Esophagus squamous epithelium (tissue), 5 donors: ENCODE results near the gene ADIPOQ. TPM values are rescaled to one million over a fixed set of nuclear protein-coding genes. Genes with fewer than 3 reads are reported as not detected.
"Not testable (repeated sequence)": the region's sequence is repeated elsewhere in the genome, so short reads cannot be mapped to it uniquely, and the experiment has no call there.

Experiments used
- DNase-seq: peaks from one replicate; lab custom pipeline; 2025; lab: John Stamatoyannopoulos, UW
- H3K27ac ChIP-seq, 4 donors: fragments of 200-600 bp; sonication (generic); one replicate each; pipeline ENCODE4 v1.5.1; 2016 to 2019; ENCODE audit warnings: mild to moderate bottlenecking in 1 of 4
- H3K27me3 ChIP-seq, 4 donors: fragments of 200-600 bp; sonication (generic); 1 replicate in 3 of 4; 2 replicates in 1 of 4; pipeline versions ENCODE4 v1.5.1 to v1.6.0; 2017 to 2021; ENCODE audit warnings: antibody characterized with exemption in 1 of 4
- H3K36me3 ChIP-seq, 3 donors: fragments of 200-600 bp; sonication (generic); one replicate each; pipeline ENCODE4 v1.5.1; 2016 to 2019
- H3K4me1 ChIP-seq, 3 donors: fragments of 200-600 bp; sonication (generic); one replicate each; pipeline ENCODE4 v1.5.1; 2017 to 2019
- H3K4me3 ChIP-seq, 4 donors: fragments of 200-600 bp; sonication (generic); 1 replicate in 3 of 4; 2 replicates in 1 of 4; pipeline ENCODE4 v1.5.1; 2016 to 2019; ENCODE audit warnings: mild to moderate bottlenecking in 2 of 4, moderate library complexity in 1 of 4
- H3K9me3 ChIP-seq, 3 donors: fragments of 200-600 bp; sonication (generic); one replicate each; pipeline ENCODE4 v1.5.1; 2016 to 2019
- CTCF ChIP-seq, 6 experiments: fragments of 450-650 bp in 4 of 6; fragments of 200-600 bp in 2 of 6; sonication (generic) in 2 of 6; IDR thresholded peaks; one replicate each; pipeline ENCODE4 v1.5.1; 2016 to 2019; ENCODE audit warnings: antibody characterized with exemption in 6 of 6, mild to moderate bottlenecking in 4 of 6, moderate library complexity in 4 of 6
- POLR2A ChIP-seq, 4 donors: fragments of 450-650 bp; IDR thresholded peaks; one replicate each; pipeline ENCODE4 v1.6.1; 2017; ENCODE audit warnings: antibody characterized with exemption in 4 of 4, mild to moderate bottlenecking in 4 of 4, moderate library complexity in 3 of 4
- WGBS, 2 donors: methylation state at CpG; one replicate each; pipeline ENCODE4 v1.1.5; 2018; 5-methylcytosine and 5-hydroxymethylcytosine counted together
- intact Hi-C: fragments of 100-400 bp; cut with DNase I; formaldehyde crosslinking; loops from one replicate; pipeline ENCODE4 v1.15.0; 2022
- total RNA-seq, 4 donors: library from RNA; depleted of rRNA; stranded (reverse); fragments of >200 nt; gene quantifications; one replicate each; pipeline ENCODE4 v1.1.0, GENCODE V29; 2016
- donor health status: DM: yes; HTN: yes; CAD: no.

The ADIPOQ gene
- total RNA-seq, 4 donors from 2014 or later, result not detected

- H3K36me3 ChIP-seq, result peaks cover 0 to 14% (median 3%) of the 10 kb centered on the region in 3 donors
- WGBS, 2 donors, result 0 to 2% methylated on average over 3 to 17 of the region's 70 CpGs
- TF ChIP-seq CTCF (IDR thresholded peaks at IDR 0.05) (no peak), POLR2A (IDR thresholded peaks at IDR 0.05) (peak in 1 of 4 donors; percentile 57)
Observed at GRCh38 chr3:186806089-186807055, 36.1 kb upstream of the ADIPOQ start, which contains the start of gene RFC4. RFC4 (minus strand) TSS chr3:186806482; CDS start chr3:186804713, 1,769 bp downstream.

GRCh38 chr3:186807231-186807630, 35.3 kb upstream of the ADIPOQ start:
- Histone ChIP-seq H3K36me3 (peaks cover 0 to 14% (median 3%) of the 10 kb centered on the region in 3 donors), H3K27me3 (peaks cover 0 to 6% (median 0%) of the 10 kb centered on the region in 4 donors), H3K4me1 (peaks cover 4 to 35% (median 10%) of the 10 kb centered on the region in 3 donors), H3K27ac (peak overlapping the region in 3 of 4 donors; percentile 90 to 94 (median 92)), H3K4me3 (peak overlapping the region in 3 of 4 donors; percentile 78 to 81 (median 80)), H3K9me3 (no peaks in the 10 kb centered on the region)
- no peak for DNase-seq
- 26 to 29% methylated on average over 5 of the region's 5 CpGs for WGBS, 2 donors
- intact Hi-C loops, result no loop called here
- TF ChIP-seq CTCF (IDR thresholded peaks at IDR 0.05) (no peak), POLR2A (IDR thresholded peaks at IDR 0.05) (no peak)

More at GRCh38 chr3:186806089-186807055, 36.1 kb upstream of the ADIPOQ start, which contains the start of gene RFC4:
- no peaks in the 10 kb centered on the region for H3K27me3 ChIP-seq
- intact Hi-C loops, result no loop called here
- H3K4me1 ChIP-seq, result peaks cover 4 to 35% (median 10%) of the 10 kb centered on the region in 3 donors
- DNase-seq, result peak; percentile 15
- H3K4me3 ChIP-seq, result peak within 1 kb of the TSS; percentile 52 to 81 (median 79)
- no peaks in the 10 kb centered on the region for H3K9me3 ChIP-seq
- H3K27ac ChIP-seq, result peak within 1 kb of the TSS; percentile 87 to 94 (median 91)

- TF ChIP-seq CTCF (IDR thresholded peaks at IDR 0.05) (no peak), POLR2A (IDR thresholded peaks at IDR 0.05) (no peak)
- intact Hi-C loops, result no loop called here
- WGBS, 2 donors, result 85 to 86% methylated on average over 4 of the region's 5 CpGs
- Histone ChIP-seq H3K27me3 (peaks cover 0 to 26% (median 0%) of the 10 kb centered on the region in 4 donors), H3K9me3 (no peaks in the 10 kb centered on the region), H3K36me3 (no peaks in the 10 kb centered on the region), H3K4me3 (no peak overlapping the region), H3K27ac (no peak overlapping the region), H3K4me1 (peaks cover 4 to 24% (median 6%) of the 10 kb centered on the region in 3 donors)
- DNase-seq, result no peak
Observed at GRCh38 chr3:186810336-186810996, 32.0 kb upstream of the ADIPOQ start.

- intact Hi-C loops, H3K4me3 ChIP-seq, H3K36me3 ChIP-seq, H3K27ac ChIP-seq, DNase-seq, H3K9me3 ChIP-seq: not testable (repeated sequence)
- peaks cover 0 to 30% (median 0%) of the 10 kb centered on the region in 4 donors for H3K27me3 ChIP-seq
- 83% methylated on average over 2 of the region's 29 CpGs; no CpG with 5 or more reads in 1 of the 2 donors for WGBS, 2 donors
- H3K4me1 ChIP-seq, result peaks cover 3 to 18% (median 4%) of the 10 kb centered on the region in 3 donors
Observed at GRCh38 chr3:186811313-186811712, 31.2 kb upstream of the ADIPOQ start.

GRCh38 chr3:186814100-186814499, 28.4 kb upstream of the ADIPOQ start:
- no peaks in the 10 kb centered on the region for H3K9me3 ChIP-seq
- peaks cover 0 to 33% (median 0%) of the 10 kb centered on the region in 4 donors for H3K27me3 ChIP-seq
- intact Hi-C loops, result no loop called here
- H3K4me3 ChIP-seq, result no peak overlapping the region
- no peak overlapping the region for H3K27ac ChIP-seq
- TF ChIP-seq POLR2A (IDR thresholded peaks at IDR 0.05) (no peak), CTCF (IDR thresholded peaks at IDR 0.05) (no peak)
- DNase-seq, result no peak
- peaks cover 0 to 1% (median 0%) of the 10 kb centered on the region in 3 donors for H3K4me1 ChIP-seq
- 77 to 87% methylated on average over 4 of the region's 4 CpGs for WGBS, 2 donors
- no peaks in the 10 kb centered on the region for H3K36me3 ChIP-seq
